Common myeloid progenitor, CD34-positive (primary cell): Measurements from ENCODE around the gene TMEM145.

ENCODE experiments used
- CTCF ChIA-PET: fragments of 350-600 bp; sonication (Branson Sonifier 250); formaldehyde crosslinking; loops from one replicate; lab custom pipeline; 2021; ENCODE audit warnings: antibody characterized with exemption; lab: Charles Lee
- POLR2A ChIA-PET: fragments of 350-600 bp; sonication (Branson Sonifier 250); formaldehyde crosslinking; loops from one replicate; lab custom pipeline; 2021; ENCODE audit warnings: antibody characterized with exemption; lab: Charles Lee
- DNase-seq, 3 donors: peaks; one replicate each; pipeline versions ENCODE4 v3.0.0 to v3.0.0-alpha.2; 2013
- H3K27ac ChIP-seq, 2 experiments: 1 replicate in 1 of 2; 2 replicates in 1 of 2; pipeline ENCODE4 v1.7.0; 2013; ENCODE audit warnings: inconsistent platforms in 2 of 2, low read length in 2 of 2, mild to moderate bottlenecking in 2 of 2, low read depth in 1 of 2, moderate library complexity in 1 of 2; ENCODE audit not compliant: severe bottlenecking in 2 of 2, insufficient read depth in 1 of 2, poor library complexity in 1 of 2
- H3K27me3 ChIP-seq, 5 experiments: replicated peaks in 2 of 5; 1 replicate in 3 of 5; 2 replicates in 2 of 5; pipeline versions ENCODE4 v1.6.1 to v1.7.0; 2013; ENCODE audit warnings: low read length in 4 of 5, mild to moderate bottlenecking in 2 of 5, moderate library complexity in 2 of 5, inconsistent platforms in 1 of 5; ENCODE audit not compliant: insufficient read depth in 5 of 5, control insufficient read depth in 4 of 5
- H3K36me3 ChIP-seq, 4 experiments: 1 replicate in 2 of 4; 2 replicates in 2 of 4; pipeline versions ENCODE4 v1.6.1 to v1.7.0; 2013; ENCODE audit warnings: low read length in 3 of 4, control low read depth in 1 of 4, mild to moderate bottlenecking in 1 of 4; ENCODE audit not compliant: control insufficient read depth in 4 of 4, insufficient read depth in 4 of 4
- H3K4me1 ChIP-seq, 4 experiments: 1 replicate in 3 of 4; 2 replicates in 1 of 4; pipeline versions ENCODE4 v1.6.1 to v1.7.1; 2013; ENCODE audit warnings: low read length in 3 of 4, mild to moderate bottlenecking in 3 of 4, control low read depth in 1 of 4, inconsistent platforms in 1 of 4, moderate library complexity in 1 of 4; ENCODE audit not compliant: control insufficient read depth in 4 of 4, insufficient read depth in 4 of 4; ENCODE audit errors: control extremely low read depth in 1 of 4
- H3K4me3 ChIP-seq, 7 experiments: 1 replicate in 4 of 7; 2 replicates in 3 of 7; pipeline versions ENCODE4 v1.5.1 to v1.7.0; 2013; ENCODE audit warnings: mild to moderate bottlenecking in 7 of 7, low read length in 6 of 7, moderate library complexity in 6 of 7, inconsistent platforms in 2 of 7, low read depth in 2 of 7, control low read depth in 1 of 7; ENCODE audit not compliant: insufficient read depth in 4 of 7, control insufficient read depth in 1 of 7; ENCODE audit errors: extremely low read depth in 1 of 7
- H3K9me3 ChIP-seq, 5 experiments: 1 replicate in 4 of 5; 2 replicates in 1 of 5; pipeline versions ENCODE4 v1.6.1 to v1.7.1; 2013; ENCODE audit warnings: low read length in 4 of 5, mild to moderate bottlenecking in 2 of 5, inconsistent platforms in 1 of 5, low read depth in 1 of 5, moderate library complexity in 1 of 5; ENCODE audit not compliant: control insufficient read depth in 4 of 5, insufficient read depth in 2 of 5; ENCODE audit errors: control extremely low read depth in 1 of 5
- WGBS: methylation state at CpG from one replicate; pipeline ENCODE4 v1.1.5; 2013; ENCODE audit not compliant: insufficient coverage; 5-methylcytosine and 5-hydroxymethylcytosine counted together

The TMEM145 gene

DNA sequence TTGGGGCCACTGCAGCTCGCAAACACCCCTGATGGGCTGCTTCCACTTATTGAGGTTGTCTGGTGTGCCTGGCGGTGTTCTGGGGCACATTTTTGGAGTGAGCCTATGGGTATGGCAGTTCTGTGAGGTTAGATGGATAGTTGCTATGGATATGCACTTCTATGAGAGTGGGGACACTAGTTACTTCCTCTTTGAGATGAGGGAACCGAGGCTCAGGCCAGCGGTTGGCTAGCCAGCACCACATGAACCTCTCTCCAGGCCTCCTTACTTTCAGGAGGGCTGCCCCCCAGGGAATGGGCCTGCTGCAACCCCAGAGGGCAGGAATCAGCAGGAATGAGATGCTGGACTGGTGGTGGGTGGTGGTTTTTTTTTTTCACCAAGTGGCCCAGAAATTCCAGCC lies 24.7 kb upstream of the TMEM145 start:
- peak in 1 of 3 donors; percentile 48 for DNase-seq
- 78% methylated on average over 4 of the region's 4 CpGs for WGBS
- peaks cover 6 to 27% (median 25%) of the 10 kb centered on the region in 4 experiments for H3K4me1 ChIP-seq
- H3K4me3 ChIP-seq: no peak overlapping the region
- CTCF ChIA-PET: interaction anchor here (0.9 to 2.6 kb wide), 11 partner anchors 10 to 196 kb away, joined by 3 to 12 read pairs (median 3); no protein-coding TSS in a partner anchor
- POLR2A ChIA-PET: no interaction called here
- H3K36me3 ChIP-seq: peaks cover 12 to 72% (median 53%) of the 10 kb centered on the region in 4 experiments
- no peak overlapping the region for H3K27ac ChIP-seq
- no peaks in the 10 kb centered on the region for H3K27me3 ChIP-seq
- H3K9me3 ChIP-seq: no peaks in the 10 kb centered on the region

- DNase-seq: no peak
These were observed 24.1 kb upstream of the TMEM145 start for GRCh38 chr19:42288881-42289555.

GRCh38 chr19:42289556-42290041 lies 23.5 kb upstream of the TMEM145 start:
- 100% methylated on average over 5 of the region's 8 CpGs for WGBS

More at GRCh38 chr19:42288881-42289555, 24.1 kb upstream of the TMEM145 start:
- POLR2A ChIA-PET: no interaction called here
- CTCF ChIA-PET: interaction anchor here (0.6 to 2.6 kb wide), 15 partner anchors 9 to 197 kb away, joined by 3 to 12 read pairs (median 3); partner anchors contain the start of genes PAFAH1B3 and PRR19
- peaks cover 6 to 25% (median 23%) of the 10 kb centered on the region in 4 experiments for H3K4me1 ChIP-seq
- H3K9me3 ChIP-seq: no peaks in the 10 kb centered on the region
- H3K27me3 ChIP-seq: no peaks in the 10 kb centered on the region
- no peak overlapping the region for H3K27ac ChIP-seq
- H3K4me3 ChIP-seq: no peak overlapping the region
- 93% methylated on average over 19 of the region's 22 CpGs for WGBS
- peaks cover 12 to 79% (median 58%) of the 10 kb centered on the region in 4 experiments for H3K36me3 ChIP-seq

GRCh38 chr19:42290136-42290522 lies 23.0 kb upstream of the TMEM145 start:
- ChIA-PET CTCF (interaction anchor here (0.5 to 2.6 kb wide), 13 partner anchors 9 to 188 kb away, joined by 3 to 12 read pairs (median 4); partner anchors contain the start of genes PAFAH1B3 and PRR19), POLR2A (no interaction called here)
- peaks cover 17 to 89% (median 64%) of the 10 kb centered on the region in 4 experiments for H3K36me3 ChIP-seq
- no peak for DNase-seq
- 97% methylated on average over 6 of the region's 13 CpGs for WGBS
- peaks cover 3 to 18% (median 18%) of the 10 kb centered on the region in 4 experiments for H3K4me1 ChIP-seq
- H3K4me3 ChIP-seq: no peak overlapping the region
- H3K27me3 ChIP-seq: no peaks in the 10 kb centered on the region
- no peak overlapping the region for H3K27ac ChIP-seq
- H3K9me3 ChIP-seq: no peaks in the 10 kb centered on the region

More at GRCh38 chr19:42289556-42290041, 23.5 kb upstream of the TMEM145 start:
- ChIA-PET POLR2A (no interaction called here), CTCF (interaction anchor here (0.5 to 2.6 kb wide), 14 partner anchors 8 to 198 kb away, joined by 3 to 12 read pairs (median 4); partner anchors contain the start of genes PAFAH1B3 and PRR19)
- H3K9me3 ChIP-seq: no peaks in the 10 kb centered on the region
- no peak overlapping the region for H3K4me3 ChIP-seq
- DNase-seq: no peak
- peak overlapping the region in 1 of 2 experiments; percentile 20 for H3K27ac ChIP-seq
- peaks cover 6 to 24% (median 22%) of the 10 kb centered on the region in 4 experiments for H3K4me1 ChIP-seq
- peaks cover 15 to 84% (median 62%) of the 10 kb centered on the region in 4 experiments for H3K36me3 ChIP-seq
- H3K27me3 ChIP-seq: no peaks in the 10 kb centered on the region

- peaks cover 17 to 95% (median 66%) of the 10 kb centered on the region in 4 experiments for H3K36me3 ChIP-seq
- H3K27ac ChIP-seq: no peak overlapping the region
- no peak overlapping the region for H3K4me3 ChIP-seq
- ChIA-PET CTCF (interaction anchor here (0.8 to 6.2 kb wide), 13 partner anchors 9 to 188 kb away, joined by 3 to 30 read pairs (median 4); partner anchors contain the start of genes PAFAH1B3, POU2F2 and PRR19), POLR2A (no interaction called here)
- H3K4me1 ChIP-seq: peaks cover 0 to 12% (median 11%) of the 10 kb centered on the region in 4 experiments
- H3K27me3 ChIP-seq: no peaks in the 10 kb centered on the region
- no peaks in the 10 kb centered on the region for H3K9me3 ChIP-seq
- DNase-seq: peak; percentile 82 to 87 (median 85)
- WGBS: 91% methylated on average over 27 of the region's 31 CpGs
These were observed 22.3 kb upstream of the TMEM145 start for GRCh38 chr19:42290523-42291434.

GRCh38 chr19:42291435-42291810 lies 21.7 kb upstream of the TMEM145 start:
- Histone ChIP-seq H3K4me1 (peaks cover 0 to 5% (median 5%) of the 10 kb centered on the region in 4 experiments), H3K36me3 (peaks cover 17 to 98% (median 67%) of the 10 kb centered on the region in 4 experiments), H3K9me3 (no peaks in the 10 kb centered on the region), H3K4me3 (no peak overlapping the region), H3K27ac (no peak overlapping the region), H3K27me3 (no peaks in the 10 kb centered on the region)
- POLR2A ChIA-PET: no interaction called here
- no peak for DNase-seq
- CTCF ChIA-PET: interaction anchor here (1.1 to 6.2 kb wide), 6 partner anchors 10 to 187 kb away, joined by 3 to 30 read pairs (median 4); partner anchors contain the start of gene POU2F2
- WGBS: 78% methylated on average over 7 of the region's 9 CpGs
